HepG2 (cell line): ENCODE results near the gene IGF2. TPM values are rescaled to one million over a fixed set of nuclear protein-coding genes. Genes with fewer than 3 reads are reported as not detected.

ENCODE experiments used
- AGO1 ChIP-seq: fragments of 200-400 bp; formaldehyde crosslinking; IDR thresholded peaks from 2 replicates; pipeline ENCODE4 v1.6.1; 2017; ENCODE audit warnings: mild to moderate bottlenecking, low read depth, low read length, moderate library complexity; ENCODE audit not compliant: poor library complexity, severe bottlenecking
- ASH2L ChIP-seq: fragments of 300-600, 200-600 bp; sonication (generic); IDR thresholded peaks from 2 replicates; pipeline ENCODE4 v1.7.0; 2017; ENCODE audit warnings: low read depth, mild to moderate bottlenecking, moderate library complexity, mixed read lengths, low read length; ENCODE audit not compliant: insufficient read length
- GABPA ChIP-seq, 2 experiments: IDR thresholded peaks; 2 replicates each; pipeline ENCODE4 v1.6.1; 2011 to 2016; ENCODE audit warnings: low read depth in 2 of 2, low read length in 1 of 2, missing biosample characterization in 1 of 2, missing genetic modification characterization in 1 of 2
- HES4 ChIP-seq: sonication (generic); formaldehyde crosslinking; IDR thresholded peaks from 2 replicates; pipeline ENCODE4 v1.9.0; 2021; ENCODE audit warnings: mild to moderate bottlenecking, missing genetic modification reagents, borderline replicate concordance
- HHEX ChIP-seq: IDR thresholded peaks from 2 replicates; pipeline ENCODE4 v1.6.1; 2016; ENCODE audit warnings: control low read depth
- HMG20A ChIP-seq: IDR thresholded peaks from 2 replicates; pipeline ENCODE4 v1.6.1; 2016; ENCODE audit warnings: borderline replicate concordance
- NFE2 ChIP-seq: sonication (generic); formaldehyde crosslinking; IDR thresholded peaks from 2 replicates; pipeline ENCODE4 v1.4.0; 2020; ENCODE audit warnings: missing genetic modification reagents
- NPAS2 ChIP-seq: sonication (generic); formaldehyde crosslinking; IDR thresholded peaks from 2 replicates; pipeline ENCODE4 v1.8.0; 2022; ENCODE audit warnings: mild to moderate bottlenecking, missing genetic modification reagents, borderline replicate concordance
- PHF8 ChIP-seq: sonication (generic); formaldehyde crosslinking; IDR thresholded peaks from 2 replicates; pipeline ENCODE4 v1.5.0; 2020; ENCODE audit warnings: missing genetic modification reagents
- RARG ChIP-seq: sonication (generic); formaldehyde crosslinking; IDR thresholded peaks from 2 replicates; pipeline ENCODE4 v1.4.0; 2020; ENCODE audit warnings: low read depth, mild to moderate bottlenecking, missing genetic modification reagents
- RCOR2 ChIP-seq: IDR thresholded peaks from 2 replicates; pipeline ENCODE4 v1.6.1; 2016; ENCODE audit warnings: missing biosample characterization, missing genetic modification reagents
- SOX5 ChIP-seq: IDR thresholded peaks from 2 replicates; pipeline ENCODE4 v1.6.1; 2016; ENCODE audit warnings: borderline replicate concordance
- TBP ChIP-seq: sonication (generic); formaldehyde crosslinking; IDR thresholded peaks from 2 replicates; pipeline ENCODE4 v1.5.0; 2020; ENCODE audit warnings: missing genetic modification reagents
- ZBTB21 ChIP-seq: sonication (generic); formaldehyde crosslinking; IDR thresholded peaks from 2 replicates; pipeline ENCODE4 v1.4.0; 2020; ENCODE audit warnings: missing genetic modification reagents
- ZFP36L1 ChIP-seq: sonication (generic); formaldehyde crosslinking; IDR thresholded peaks from 2 replicates; pipeline ENCODE4 v1.8.0; 2022; ENCODE audit warnings: mild to moderate bottlenecking, missing genetic modification reagents, moderate library complexity
- ZKSCAN8 ChIP-seq: IDR thresholded peaks from 2 replicates; pipeline ENCODE4 v1.6.1; 2016; ENCODE audit warnings: borderline replicate concordance, missing genetic modification reagents, missing compliant biosample characterization
- ZNF362 ChIP-seq: sonication (generic); formaldehyde crosslinking; IDR thresholded peaks from 2 replicates; pipeline ENCODE4 v1.4.0; 2020; ENCODE audit warnings: missing genetic modification reagents, mild to moderate bottlenecking, borderline replicate concordance
- ZNF550 ChIP-seq: sonication (generic); formaldehyde crosslinking; IDR thresholded peaks from 2 replicates; pipeline ENCODE4 v1.4.0; 2020; ENCODE audit warnings: mild to moderate bottlenecking, missing genetic modification reagents, borderline replicate concordance
- ZNF556 ChIP-seq: sonication (generic); formaldehyde crosslinking; IDR thresholded peaks from 2 replicates; pipeline ENCODE4 v1.4.0; 2020; ENCODE audit warnings: mild to moderate bottlenecking, missing genetic modification reagents, borderline replicate concordance
- ZNF619 ChIP-seq: sonication (generic); formaldehyde crosslinking; IDR thresholded peaks from 2 replicates; pipeline ENCODE4 v1.4.0; 2020; ENCODE audit warnings: mild to moderate bottlenecking, missing genetic modification reagents
- ZNF670 ChIP-seq: sonication (generic); formaldehyde crosslinking; IDR thresholded peaks from 2 replicates; pipeline ENCODE4 v1.8.0; 2022; ENCODE audit warnings: mild to moderate bottlenecking, missing genetic modification reagents, borderline replicate concordance
- ZNF800 ChIP-seq: sonication (generic); formaldehyde crosslinking; IDR thresholded peaks from 2 replicates; pipeline ENCODE4 v1.4.0; 2020; ENCODE audit warnings: missing genetic modification reagents
- polyA plus RNA-seq, 8 experiments: library from polyadenylated mRNA; depleted of rRNA in 3 of 8; stranded (reverse) in 7 of 8; unstranded in 1 of 8; fragments of >200 nt; fragmentation: Illumina TruSeq in 4 of 8; extraction: Trizol in 4 of 8; gene quantifications; 2 replicates each; pipeline versions ENCODE4 v1.2.1 to v1.2.3, GENCODE V29; 2011 to 2016; ENCODE audit warnings: low read depth in 4 of 8, missing spikeins in 1 of 8, mixed read lengths in 1 of 8; ENCODE audit not compliant: insufficient read depth in 1 of 8
- total RNA-seq, 5 experiments: library from RNA; depleted of rRNA; stranded (reverse); fragments of >200 nt; fragmentation: Illumina TruSeq; extraction: Trizol; gene quantifications; 2 replicates each; pipeline ENCODE4 v1.2.3, GENCODE V29; 2016; ENCODE audit warnings: low read depth in 1 of 5
- TF ChIP-seq, protein P1 (sequence below): sonication (generic); formaldehyde crosslinking; IDR thresholded peaks from 2 replicates; pipeline ENCODE4 v1.4.0; 2020; ENCODE audit warnings: missing genetic modification reagents
- TF ChIP-seq, protein P2 (sequence below): sonication (generic); formaldehyde crosslinking; IDR thresholded peaks from 2 replicates; pipeline ENCODE4 v1.8.1; 2023; ENCODE audit warnings: mild to moderate bottlenecking, moderate library complexity, missing genetic modification reagents
- TF ChIP-seq, protein P3 (sequence below): sonication (generic); formaldehyde crosslinking; IDR thresholded peaks from 2 replicates; pipeline ENCODE4 v1.8.0; 2022; ENCODE audit warnings: missing genetic modification reagents, mild to moderate bottlenecking, inconsistent platforms, borderline replicate concordance

IGF2 gene
- total and polyA plus RNA-seq, 2 of the 13 experiments (the other 11 are each of a cell fraction or from before 2014, with no cell fraction given): 79.1 to 254 TPM

DNA sequence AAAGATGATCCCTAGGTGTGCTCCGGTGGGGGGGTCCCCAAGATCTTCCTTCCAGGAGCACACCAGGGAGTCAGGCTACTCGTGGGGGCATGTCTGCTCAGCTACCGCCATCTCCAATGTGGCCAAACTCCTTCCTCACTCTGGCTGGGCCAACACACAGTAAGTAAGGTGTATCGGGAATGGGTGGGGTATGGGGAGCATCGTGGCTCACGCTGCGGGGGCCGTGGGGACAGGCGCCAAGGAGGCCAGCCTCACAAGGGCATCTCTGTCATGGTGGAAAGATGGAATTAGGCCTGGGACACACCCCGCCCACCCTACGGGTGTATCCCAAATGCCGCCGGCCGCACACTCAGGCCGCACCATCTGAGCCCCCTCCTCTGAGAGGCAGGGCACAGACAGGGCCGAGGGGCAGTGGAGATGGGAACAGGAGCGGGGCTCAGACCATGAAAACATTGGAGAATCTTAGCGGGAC is 8.3 kb downstream of the IGF2 start (continued):
- TF ChIP-seq ZNF556 (CRISPR knock-in tag): no peak
- peak; percentile 81; the same call in 1 of the 2 replicates for TF ChIP-seq TBP
- no peak for TF ChIP-seq ZBTB21 (CRISPR knock-in tag)
- no peak for TF ChIP-seq GABPA (IDR thresholded peaks at IDR 0.05; ENCODE audit: low read depth, low read length)
- TF ChIP-seq GABPA (CRISPR knock-in tag; IDR thresholded peaks at IDR 0.05; ENCODE audit: low read depth): no peak
- TF ChIP-seq AGO1: no peak
- no peak for TF ChIP-seq ZNF619
- TF ChIP-seq, protein P1, sequence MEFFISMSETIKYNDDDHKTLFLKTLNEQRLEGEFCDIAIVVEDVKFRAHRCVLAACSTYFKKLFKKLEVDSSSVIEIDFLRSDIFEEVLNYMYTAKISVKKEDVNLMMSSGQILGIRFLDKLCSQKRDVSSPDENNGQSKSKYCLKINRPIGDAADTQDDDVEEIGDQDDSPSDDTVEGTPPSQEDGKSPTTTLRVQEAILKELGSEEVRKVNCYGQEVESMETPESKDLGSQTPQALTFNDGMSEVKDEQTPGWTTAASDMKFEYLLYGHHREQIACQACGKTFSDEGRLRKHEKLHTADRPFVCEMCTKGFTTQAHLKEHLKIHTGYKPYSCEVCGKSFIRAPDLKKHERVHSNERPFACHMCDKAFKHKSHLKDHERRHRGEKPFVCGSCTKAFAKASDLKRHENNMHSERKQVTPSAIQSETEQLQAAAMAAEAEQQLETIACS: no peak
- no peak for TF ChIP-seq PHF8 (CRISPR knock-in tag)
- TF ChIP-seq HHEX (CRISPR knock-in tag): no peak
- TF ChIP-seq ZNF362 (CRISPR knock-in tag): no peak
- TF ChIP-seq ZFP36L1: no peak; the same call in 1 of the 2 replicates
- TF ChIP-seq HES4 (CRISPR knock-in tag): no peak; the same call in 1 of the 2 replicates
- no peak for TF ChIP-seq RARG (CRISPR knock-in tag)
- TF ChIP-seq ASH2L: no peak
- TF ChIP-seq ZNF550 (CRISPR knock-in tag): peak; percentile 41; the same call in 1 of the 2 replicates
- no peak for TF ChIP-seq RCOR2 (CRISPR knock-in tag)
- no peak for TF ChIP-seq NFE2
- TF ChIP-seq ZNF670: no peak
- TF ChIP-seq HMG20A (CRISPR knock-in tag): no peak
- TF ChIP-seq, protein P2, sequence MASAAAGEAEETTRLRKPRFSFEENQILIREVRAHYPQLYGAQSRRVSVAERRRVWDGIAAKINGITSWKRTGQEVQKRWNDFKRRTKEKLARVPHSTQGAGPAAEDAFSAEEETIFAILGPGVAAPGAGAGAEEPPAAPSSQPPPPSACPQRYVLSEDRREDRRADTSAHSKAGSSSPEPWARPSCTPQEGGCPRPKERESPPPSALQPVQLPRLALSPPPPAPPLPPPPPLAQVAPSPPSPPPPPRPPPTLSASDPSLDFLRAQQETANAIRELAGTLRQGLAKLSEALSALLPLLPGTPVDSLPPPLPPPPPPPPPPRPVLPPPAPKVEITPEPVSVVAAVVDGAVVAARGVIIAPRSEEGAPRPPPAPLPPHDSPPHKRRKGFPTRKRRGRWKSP: no peak
- no peak for TF ChIP-seq ZNF800 (CRISPR knock-in tag)
- TF ChIP-seq SOX5 (CRISPR knock-in tag): peak; percentile 23; the same call in 1 of the 2 replicates
- TF ChIP-seq NPAS2 (CRISPR knock-in tag): no peak
- TF ChIP-seq, protein P3, sequence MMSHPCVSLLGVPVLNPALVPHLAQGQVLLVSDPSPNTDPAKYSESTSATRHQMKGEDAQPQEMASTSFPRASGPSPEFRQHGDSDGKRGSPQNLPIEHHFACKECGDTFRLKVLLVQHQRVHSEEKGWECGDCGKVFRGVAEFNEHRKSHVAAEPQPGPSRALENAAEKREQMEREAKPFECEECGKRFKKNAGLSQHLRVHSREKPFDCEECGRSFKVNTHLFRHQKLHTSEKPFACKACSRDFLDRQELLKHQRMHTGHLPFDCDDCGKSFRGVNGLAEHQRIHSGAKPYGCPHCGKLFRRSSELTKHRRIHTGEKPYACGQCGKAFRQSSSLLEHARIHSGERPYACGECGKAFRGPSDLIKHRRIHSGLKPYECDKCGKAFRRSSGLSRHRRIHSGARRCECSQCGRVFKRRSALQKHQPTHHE (CRISPR knock-in tag): 0 out of 2 replicates have a peak, but pooled peaks have one; percentile 3
- TF ChIP-seq ZKSCAN8 (CRISPR knock-in tag): no peak
